Lung microvascular endothelial cell (primary cell): ENCODE measurements around the gene SPA17. TPM values are rescaled to one million over a fixed set of nuclear protein-coding genes. Genes with fewer than 3 reads are reported as not detected.

Experiments used
- DNase-seq, 2 donors: peaks; one replicate each; pipeline versions ENCODE4 v3.0.0 to v3.0.0-alpha.2; 2010; ENCODE audit warnings: low read depth in 2 of 2
- total RNA-seq: library from RNA; depleted of rRNA; stranded (reverse); fragments of >200 nt; gene quantifications from 2 replicates; pipeline ENCODE4 v1.2.1, GENCODE V29; 2014

Gene SPA17
- total RNA-seq, 1 donor from 2014 or later: 3.6 TPM

DNA sequence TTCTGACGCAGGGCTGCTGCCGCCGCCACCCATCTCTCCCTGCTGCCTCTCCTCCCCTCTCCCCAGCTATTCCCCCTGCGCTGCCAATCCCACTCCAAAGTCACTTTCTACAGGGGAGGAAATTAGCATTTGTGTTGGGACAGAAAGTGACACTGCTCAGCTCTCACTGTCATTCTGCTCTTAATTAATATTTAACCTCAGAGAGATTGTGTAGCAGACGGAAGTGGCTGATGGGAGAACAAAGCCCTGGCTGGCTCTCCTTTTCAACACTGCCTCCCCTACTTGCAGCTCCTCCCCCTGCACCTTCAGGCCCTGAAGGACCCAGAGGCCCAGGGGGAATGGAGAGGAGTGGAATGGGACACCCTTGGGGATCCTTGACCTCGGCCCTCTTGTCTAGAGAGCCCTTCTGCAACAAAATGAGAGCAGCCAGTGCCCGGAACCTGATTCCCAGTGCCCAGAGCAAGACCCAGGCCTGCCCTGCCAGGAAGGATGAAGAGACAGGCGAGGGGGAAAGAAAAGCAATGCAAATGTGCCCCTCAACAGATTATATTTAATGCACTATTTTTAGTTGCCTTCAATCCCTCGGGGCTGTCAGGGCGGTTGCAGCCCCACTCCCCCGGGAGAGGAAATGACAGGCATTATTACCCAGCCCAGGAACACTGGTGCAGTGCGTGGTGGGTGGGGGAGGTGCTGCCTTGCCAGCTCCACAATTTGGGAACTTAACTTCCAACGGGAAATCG, 51.4 kb downstream of the SPA17 start:
- DNase-seq: peak; percentile 23

DNA sequence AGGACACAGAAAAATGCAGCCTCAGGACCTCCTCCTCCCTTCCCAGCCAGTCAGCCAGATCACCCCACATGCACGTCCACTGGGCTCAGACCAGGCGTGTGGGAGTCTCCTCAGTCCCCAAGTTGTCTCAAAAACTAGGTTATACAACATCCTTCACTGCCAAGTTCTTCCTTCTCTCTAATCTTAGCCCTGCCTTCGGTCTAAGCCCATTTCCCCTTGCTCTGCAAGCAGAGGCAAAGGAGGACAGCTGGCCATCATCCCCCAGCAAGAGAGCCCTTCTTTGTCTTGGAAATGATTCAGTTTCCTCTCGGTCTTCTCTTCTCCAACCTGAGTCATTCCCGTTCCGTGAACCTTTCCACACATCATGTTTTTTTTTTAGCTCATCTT, 52.0 kb downstream of the SPA17 start:
- peak in 1 of 2 donors; percentile 91 for DNase-seq

DNA sequence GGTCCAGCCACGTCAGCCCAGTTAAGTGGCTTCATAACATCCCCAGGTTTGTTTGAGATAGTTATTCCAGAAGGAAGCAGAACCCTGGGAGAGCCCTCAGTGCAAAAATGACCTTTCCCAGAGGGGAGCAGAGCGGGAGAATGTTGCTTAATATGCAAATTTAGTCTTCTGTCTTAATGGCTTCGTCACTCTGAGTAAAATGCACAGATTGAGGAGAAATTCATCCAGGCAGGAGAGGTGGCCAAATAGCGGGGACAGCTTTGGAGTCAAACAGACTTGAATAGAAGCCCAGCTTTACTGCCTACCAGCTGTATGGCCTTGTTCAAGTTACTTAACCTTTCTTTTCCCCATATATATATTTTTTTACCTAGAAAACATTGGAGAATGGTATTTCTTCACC, 53.8 kb downstream of the SPA17 start:
- DNase-seq: no peak

DNA sequence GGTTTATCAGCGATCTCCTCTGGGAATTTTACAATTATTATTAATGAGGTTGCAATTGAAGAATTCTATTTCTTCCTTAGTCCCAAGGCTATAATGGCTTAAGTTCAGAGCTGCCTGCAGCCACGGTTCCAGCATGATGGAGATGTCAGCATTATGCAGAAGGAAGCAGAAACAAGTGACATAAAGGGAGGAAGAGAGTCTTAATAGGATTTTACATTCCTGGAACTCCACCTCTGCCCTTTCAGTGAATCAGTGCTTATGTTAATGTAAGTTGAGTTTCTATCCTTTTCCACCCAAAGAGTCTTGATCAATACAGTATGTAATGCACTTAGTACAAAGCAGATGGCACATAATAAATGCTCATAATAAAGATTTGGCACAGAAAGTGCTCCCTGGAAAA, 54.4 kb downstream of the SPA17 start:
- no peak for DNase-seq

DNA sequence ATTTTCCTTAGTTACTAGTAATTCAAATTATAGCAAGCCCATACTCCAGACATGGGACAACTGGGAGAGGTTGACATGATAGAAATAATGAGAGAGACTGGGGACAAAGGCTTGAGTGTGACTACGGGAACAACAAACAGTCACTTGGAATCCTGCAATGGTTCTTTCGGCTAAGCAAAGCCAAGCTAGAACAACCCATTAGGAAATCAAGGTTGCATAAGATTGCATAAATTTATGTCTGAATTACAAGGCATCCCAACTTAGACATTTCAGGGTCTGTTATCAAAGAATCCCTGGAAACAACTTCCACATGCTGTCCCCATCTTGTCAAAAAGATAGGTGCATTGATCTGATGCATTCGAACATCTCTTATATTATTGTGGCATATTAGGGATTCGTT, 55.9 kb downstream of the SPA17 start:
- DNase-seq: no peak

DNA sequence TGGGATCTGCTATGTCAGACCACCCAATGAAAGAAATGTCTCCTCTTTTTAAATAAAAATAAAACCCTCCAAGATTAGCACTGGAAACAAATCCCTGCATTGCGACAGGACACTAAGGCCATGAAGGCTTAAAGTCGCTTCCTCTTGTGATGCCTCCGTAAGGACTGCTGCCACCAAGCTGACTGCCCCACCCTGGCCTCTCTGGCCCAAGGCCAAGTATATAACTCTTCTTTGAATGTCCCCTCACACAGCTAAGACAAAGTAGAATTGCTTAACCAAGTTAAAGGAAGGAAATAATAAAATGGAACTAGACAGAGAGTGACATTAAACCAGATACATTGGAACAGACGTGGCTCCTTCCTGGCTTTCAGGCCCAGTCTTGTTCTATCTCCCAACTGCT, 58.5 kb downstream of the SPA17 start:
- DNase-seq: no peak

DNA sequence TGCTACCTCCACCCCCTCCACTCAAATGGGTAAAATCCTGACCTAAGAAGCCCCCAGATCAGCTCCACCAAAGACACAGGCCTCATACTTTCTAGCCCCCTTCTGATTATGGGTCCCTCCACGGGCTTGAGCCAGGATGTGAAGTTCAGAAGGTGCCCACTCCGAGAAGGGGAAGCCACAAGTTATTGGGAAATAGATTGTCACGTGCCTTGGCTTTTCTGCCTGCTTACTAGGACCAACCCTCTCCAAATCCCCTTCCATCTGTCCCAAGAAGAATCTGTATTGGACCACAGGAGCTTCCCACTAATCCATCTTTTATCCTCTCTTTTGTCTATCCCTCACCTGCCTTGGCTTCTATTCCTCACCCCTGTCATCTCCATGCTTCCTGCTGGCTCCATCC, 63.0 kb downstream of the SPA17 start:
- no peak for DNase-seq

DNA sequence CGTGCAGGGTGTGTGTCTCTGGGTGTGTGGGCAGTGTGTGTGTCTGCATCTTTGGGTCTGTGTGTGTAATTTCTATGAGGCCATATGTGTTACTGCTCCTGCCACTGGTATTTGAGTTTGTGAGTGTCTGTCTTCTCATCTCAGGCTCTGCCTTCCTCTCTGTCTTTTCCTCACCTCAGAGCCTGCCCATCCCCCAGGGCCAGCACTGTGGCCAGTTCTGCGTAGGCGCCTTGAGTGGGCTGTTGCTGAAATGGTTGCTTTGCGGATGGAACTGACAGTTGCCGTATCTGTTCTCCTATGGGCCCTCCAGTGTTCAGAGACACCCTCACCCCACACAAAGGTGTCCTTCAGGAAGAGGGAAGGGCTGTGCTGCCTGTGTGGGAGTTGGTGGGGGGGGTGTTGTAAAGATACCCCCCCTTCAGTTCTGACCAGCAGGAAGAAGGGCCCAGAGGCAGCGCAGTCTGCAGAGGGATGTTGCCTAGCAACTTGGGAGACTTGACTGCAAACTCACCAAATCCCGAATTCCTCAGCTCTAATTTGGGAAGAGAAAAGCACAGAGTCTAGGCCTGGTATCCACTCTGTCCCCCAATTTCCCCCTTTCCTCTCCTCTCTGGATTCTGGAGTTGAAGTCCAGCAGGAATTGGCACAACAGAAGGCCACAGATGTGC, 64.1 kb downstream of the SPA17 start:
- DNase-seq: no peak

DNA sequence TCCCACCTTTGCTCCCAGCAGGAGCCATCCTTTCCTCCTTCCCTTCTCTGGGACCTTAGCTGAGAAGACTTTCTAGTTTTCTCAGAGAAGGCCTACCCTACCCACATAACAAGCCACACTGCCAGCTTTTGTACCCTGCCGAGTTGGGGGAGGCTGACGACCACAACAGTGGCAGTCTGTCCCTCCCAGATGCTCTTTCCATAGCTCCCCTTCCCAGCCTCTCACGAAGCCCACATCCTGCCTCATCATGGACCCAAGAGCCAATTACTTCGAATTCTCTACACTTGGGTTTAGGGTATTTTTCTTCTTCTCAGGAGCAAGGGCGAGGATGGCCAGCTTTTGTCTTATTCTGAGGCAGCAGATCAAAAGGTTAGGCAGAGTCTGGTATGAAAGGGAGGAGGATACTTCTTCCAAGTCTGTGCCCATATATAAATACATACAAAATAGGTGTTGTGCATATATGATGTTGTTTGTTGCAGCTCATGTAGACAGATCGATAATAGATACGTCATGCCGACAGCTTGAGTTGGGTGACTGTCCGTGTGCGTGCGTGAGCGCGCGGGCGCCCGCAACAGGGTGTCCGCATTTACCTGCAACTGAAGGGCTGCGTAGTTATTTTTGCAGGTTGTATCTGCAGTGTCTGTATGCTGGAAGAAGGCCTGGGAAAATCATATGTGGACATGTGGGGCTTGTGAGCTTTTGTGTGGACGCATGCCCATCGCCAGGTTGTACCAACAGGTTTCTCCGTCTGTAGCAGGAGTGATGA, 65.2 kb downstream of the SPA17 start:
- no peak for DNase-seq

DNA sequence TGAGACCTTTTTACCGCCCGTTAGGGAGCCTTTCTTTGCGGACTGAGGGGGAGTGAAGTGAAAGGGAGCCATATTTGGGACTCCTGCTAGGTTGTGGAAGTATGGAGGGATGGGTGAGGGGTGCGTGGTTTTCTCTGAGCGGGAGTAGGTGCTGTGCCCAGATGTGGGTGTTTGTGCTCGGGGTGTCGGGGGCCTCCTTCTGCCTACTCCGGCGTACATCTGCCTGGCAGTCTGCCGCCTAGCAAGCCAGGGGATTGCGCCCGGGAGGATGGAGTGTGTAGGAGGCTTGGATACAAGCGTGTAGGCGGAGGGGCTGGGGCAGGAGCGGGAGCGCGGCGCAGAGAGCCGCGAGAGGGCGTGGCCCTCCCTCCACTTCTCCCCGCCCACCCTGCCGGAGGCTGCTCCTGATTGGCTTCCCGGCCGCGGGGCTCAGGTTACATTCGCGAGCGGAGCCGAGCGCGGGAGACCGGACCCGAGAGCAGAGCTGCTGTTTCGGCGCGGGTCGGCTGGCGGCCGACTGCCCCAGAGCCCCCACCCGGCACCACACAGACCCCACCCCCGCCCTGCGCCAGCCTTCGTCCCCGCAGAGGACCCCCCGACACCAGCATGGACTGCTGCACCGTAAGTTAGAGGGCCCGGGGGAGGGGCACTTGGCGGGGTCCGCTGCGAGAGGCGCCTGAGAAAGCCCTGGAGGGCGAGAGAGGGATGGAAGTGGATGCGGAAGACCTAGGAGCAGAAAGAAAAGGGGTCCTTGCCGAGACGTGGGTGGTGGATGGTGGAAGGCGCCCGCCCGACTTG, 66.0 kb downstream of the SPA17 start, which contains the start of gene NRGN:
TSS of gene NRGN (plus strand) at position 464 of the 798 bp plus-strand sequence. CDS start at position 607, 143 bp downstream.
- DNase-seq: peak; percentile 91

DNA sequence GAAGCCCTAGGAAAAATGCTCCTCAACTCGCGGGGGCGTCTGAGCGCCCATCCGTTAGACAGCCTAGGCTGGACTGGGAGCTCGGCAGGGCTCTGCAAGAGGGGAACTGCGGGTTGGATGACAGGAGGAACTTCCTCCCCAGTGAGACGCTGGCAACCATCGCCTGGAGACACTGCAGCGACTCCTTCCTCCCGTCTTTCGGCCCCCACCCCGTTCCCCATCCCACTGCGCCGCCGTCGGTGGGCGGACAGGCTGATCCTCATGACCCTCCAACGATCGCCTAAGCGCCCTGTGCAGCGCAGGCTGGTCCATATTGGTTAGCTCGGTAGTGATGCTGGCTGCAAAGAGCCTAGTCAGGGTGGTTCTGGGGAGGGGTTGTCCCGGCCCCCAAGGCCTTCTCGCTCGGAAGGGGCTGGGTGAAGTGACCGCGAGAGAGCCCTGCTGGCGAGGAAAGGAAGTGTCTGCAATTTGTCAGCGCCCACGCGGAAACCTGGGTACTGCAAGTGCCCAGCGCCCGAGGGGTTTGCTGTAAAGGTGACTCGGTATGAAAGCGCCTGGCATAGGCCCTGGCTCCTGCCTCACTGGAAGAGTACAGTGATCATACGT, 66.7 kb downstream of the SPA17 start:
- DNase-seq: peak; percentile 59 to 62

DNA sequence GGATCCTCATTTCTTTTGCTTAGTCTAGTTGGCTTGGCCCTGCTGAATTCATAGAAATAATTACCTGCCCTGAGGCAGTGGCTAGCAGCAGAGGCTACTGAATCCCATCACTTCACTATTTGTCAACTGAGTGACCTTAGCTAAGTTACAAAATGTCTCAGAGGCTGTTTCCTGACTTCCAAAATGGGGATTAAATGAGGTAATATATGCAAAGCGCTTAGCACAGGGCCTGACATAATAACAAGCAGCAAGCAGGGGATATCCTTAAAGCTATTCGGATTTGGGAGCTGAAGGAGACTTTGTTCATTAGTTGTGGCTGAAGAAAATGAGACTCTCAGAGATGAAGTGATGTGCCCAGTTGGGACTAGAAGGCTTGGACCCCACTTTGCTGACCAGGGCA, 68.9 kb downstream of the SPA17 start:
- DNase-seq: no peak

DNA sequence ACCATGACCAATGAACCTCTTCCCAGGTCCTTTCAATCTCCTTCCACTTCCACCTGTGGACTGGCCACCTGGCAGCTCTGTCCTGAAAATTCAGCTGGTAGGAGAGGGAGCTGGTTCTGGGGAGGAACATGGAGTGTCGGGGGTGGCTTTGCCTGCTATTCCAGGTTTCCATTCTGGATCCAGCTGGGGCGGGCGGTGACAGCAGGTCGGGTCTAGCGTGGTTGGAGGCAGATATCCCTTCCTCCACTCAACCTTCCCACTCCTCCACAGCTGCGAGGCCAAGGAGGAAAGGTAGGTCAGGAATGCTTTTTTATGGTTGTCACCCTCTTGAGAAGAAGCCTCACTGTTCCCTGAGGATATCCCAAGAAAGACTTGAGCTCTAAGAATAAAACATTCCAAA, 69.3 kb downstream of the SPA17 start:
- DNase-seq: no peak

DNA sequence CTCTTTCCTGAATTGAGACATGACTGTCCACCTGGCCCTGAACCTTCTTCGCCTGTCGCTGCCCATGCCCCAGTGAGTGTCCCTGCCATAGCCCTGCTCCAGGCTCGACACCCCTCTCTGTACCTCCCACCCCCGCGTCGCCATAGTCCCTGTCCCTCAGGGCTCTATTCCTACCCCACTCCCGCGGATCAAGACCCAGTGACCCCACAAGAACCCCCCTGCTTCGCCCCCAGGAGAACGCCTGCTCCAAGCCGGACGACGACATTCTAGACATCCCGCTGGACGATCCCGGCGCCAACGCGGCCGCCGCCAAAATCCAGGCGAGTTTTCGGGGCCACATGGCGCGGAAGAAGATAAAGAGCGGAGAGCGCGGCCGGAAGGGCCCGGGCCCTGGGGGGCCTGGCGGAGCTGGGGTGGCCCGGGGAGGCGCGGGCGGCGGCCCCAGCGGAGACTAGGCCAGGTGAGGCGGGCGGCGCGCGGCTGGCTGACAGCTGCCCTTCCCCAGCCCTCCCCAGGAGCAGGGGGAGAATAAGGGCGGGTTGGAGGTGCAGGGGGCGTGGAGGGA, 71.6 kb downstream of the SPA17 start:
- no peak for DNase-seq

DNA sequence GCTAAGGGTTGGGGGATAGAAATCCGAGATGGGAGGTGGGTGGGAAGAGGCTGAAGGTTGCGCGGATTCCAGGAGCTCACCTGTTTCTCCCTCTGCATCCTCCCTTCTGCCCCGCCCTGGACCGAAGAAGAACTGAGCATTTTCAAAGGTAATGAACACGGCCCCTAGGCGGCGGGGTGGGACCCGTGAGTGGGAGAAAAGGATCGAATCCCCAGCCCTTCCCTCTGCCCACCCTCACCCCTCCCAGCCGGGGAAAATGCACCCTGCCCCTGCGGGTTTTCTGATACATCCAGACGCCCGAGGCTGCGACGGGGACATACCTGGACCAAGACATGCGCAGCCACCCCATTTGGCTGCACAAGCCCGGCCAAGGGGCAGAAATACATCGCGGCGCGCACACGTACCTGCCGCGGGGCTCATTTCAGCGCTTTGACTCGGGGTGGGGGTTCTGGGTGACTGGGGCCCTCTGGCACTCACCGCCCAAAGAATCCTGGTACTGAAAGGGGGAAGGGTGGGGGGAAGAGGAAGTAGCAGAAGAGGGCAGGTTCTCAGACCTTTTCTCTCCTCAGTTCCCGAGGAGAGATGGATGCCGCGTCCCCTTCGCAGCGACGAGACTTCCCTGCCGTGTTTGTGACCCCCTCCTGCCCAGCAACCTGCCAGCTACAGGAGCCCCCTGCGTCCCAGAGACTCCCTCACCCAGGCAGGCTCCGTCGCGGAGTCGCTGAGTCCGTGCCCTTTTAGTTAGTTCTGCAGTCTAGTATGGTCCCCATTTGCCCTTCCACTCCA, 72.3 kb downstream of the SPA17 start:
- peak in 1 of 2 donors; percentile 33 for DNase-seq

DNA sequence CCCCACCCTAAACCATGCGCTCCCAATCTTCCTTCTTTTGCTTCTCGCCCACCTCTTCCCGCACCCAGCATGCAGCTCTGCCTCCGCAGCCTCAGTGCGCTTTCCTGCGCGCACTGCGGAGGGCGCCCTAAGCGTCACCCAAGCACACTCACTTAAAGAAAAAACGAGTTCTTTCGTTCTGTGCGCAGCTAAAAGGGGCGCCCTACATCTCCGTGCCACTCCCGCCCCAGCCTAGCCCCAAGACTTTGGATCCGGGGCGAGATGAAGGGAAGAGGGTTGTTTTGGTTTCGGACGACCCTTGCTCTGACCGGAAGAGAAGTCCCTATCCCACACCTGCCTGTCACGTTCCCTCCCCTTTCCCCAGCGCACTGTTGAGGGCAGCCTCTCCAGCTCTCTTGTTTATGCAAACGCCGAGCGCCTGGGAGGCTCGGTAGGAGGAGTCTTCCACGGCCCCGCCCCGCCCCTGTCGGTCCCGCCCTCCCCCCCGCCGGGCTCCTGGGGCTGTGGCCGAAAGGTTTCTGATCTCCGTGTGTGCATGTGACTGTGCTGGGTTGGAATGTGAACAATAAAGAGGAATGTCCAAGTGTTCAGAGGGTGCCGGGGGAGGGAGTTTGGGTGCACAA, 73.0 kb downstream of the SPA17 start:
- DNase-seq: peak; percentile 91
